ENCODE results near the gene GHRHR. TPM values are rescaled to one million over a fixed set of nuclear protein-coding genes. Genes with fewer than 3 reads are reported as not detected.
A peak's percentile ranks its signal among the peaks of the same experiment; 100 is the strongest.

GHRHR gene
- polyA plus RNA-seq, 3 donors: not detected

DNA sequence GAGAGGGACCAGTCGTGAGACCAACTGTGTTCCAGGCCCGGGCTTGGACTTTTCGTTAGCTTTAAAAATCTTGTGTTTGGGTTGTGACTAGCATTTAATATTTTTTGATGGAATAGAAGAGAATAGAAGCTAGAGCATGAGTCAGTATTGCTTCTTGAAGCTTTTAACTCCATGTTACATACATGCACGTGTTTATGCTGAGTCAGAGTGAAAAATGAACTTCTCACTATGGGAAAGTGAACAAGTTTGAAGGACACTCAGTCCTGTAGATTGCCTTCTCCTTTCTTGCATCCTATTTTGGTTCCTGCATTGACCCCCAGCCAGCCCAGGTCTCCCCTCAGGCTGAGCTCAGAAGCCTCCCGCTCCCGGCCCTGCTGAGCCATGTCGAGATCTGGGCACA lies 31.8 kb downstream of the GHRHR start:
- H4K20me1 ChIP-seq (ENCODE audit: insufficient read depth, low read length): no peaks in the 10 kb centered on the region
- intact Hi-C loops (cut with micrococcal nuclease): no loop called here
- no peaks in the 10 kb centered on the region for H3K27me3 ChIP-seq (ENCODE audit: control insufficient read depth in 2 of 2, insufficient read depth in 2 of 2, low read length in 2 of 2)
- H3K36me3 Mint-ChIP-seq: no peaks in the 10 kb centered on the region
- no peaks in the 10 kb centered on the region for H3K9me3 ChIP-seq (replicated peaks in 1 of 2; ENCODE audit: control insufficient read depth in 1 of 2, insufficient read depth in 1 of 2, low read length in 2 of 2)
- no peak for DNase-seq
- no peak overlapping the region for H3K9ac ChIP-seq (ENCODE audit: insufficient read depth, low read length, poor library complexity, severe bottlenecking)
- no peaks in the 10 kb centered on the region for H3K36me3 ChIP-seq (replicated peaks in 1 of 2; ENCODE audit: control insufficient read depth in 1 of 2, insufficient read depth in 2 of 2, low read length in 2 of 2)
- peak overlapping the region in 3 of 7 donors; percentile 24 to 84 (median 41) for H3K27ac Mint-ChIP-seq
- peaks cover 31% of the 10 kb centered on the region for H3K4me1 Mint-ChIP-seq
- H3K27ac ChIP-seq (ENCODE audit: low read depth in 1 of 2, low read length in 2 of 2): peak overlapping the region in 1 of 2 donors; percentile 48
- TF ChIP-seq, protein P1, sequence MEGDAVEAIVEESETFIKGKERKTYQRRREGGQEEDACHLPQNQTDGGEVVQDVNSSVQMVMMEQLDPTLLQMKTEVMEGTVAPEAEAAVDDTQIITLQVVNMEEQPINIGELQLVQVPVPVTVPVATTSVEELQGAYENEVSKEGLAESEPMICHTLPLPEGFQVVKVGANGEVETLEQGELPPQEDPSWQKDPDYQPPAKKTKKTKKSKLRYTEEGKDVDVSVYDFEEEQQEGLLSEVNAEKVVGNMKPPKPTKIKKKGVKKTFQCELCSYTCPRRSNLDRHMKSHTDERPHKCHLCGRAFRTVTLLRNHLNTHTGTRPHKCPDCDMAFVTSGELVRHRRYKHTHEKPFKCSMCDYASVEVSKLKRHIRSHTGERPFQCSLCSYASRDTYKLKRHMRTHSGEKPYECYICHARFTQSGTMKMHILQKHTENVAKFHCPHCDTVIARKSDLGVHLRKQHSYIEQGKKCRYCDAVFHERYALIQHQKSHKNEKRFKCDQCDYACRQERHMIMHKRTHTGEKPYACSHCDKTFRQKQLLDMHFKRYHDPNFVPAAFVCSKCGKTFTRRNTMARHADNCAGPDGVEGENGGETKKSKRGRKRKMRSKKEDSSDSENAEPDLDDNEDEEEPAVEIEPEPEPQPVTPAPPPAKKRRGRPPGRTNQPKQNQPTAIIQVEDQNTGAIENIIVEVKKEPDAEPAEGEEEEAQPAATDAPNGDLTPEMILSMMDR (IDR thresholded peaks at IDR 0.05): no peak
- peaks cover 0 to 5% (median 4%) of the 10 kb centered on the region in 3 donors for H3K27me3 Mint-ChIP-seq (ENCODE audit: low read depth in 3 of 3)
- H3K4me3 Mint-ChIP-seq: no peak overlapping the region
- no peak overlapping the region for H3K4me3 ChIP-seq (replicated peaks in 1 of 3; ENCODE audit: low read depth in 2 of 3, low read length in 3 of 3)
- peaks cover 31 to 33% of the 10 kb centered on the region in 2 donors for H3K4me1 ChIP-seq (ENCODE audit: control insufficient read depth in 1 of 2, insufficient read depth in 2 of 2, low read length in 2 of 2)
- H3K9me3 Mint-ChIP-seq: peaks cover 0 to 12% (median 6%) of the 10 kb centered on the region in 7 donors
- no peaks in the 10 kb centered on the region for H3K79me2 ChIP-seq (ENCODE audit: insufficient read depth, low read length)
- WGBS (ENCODE audit: insufficient coverage): 96% methylated on average over 4 of the region's 7 CpGs
- H2AFZ ChIP-seq (ENCODE audit: insufficient read depth, low read depth, low read length, poor library complexity, severe bottlenecking): no peak overlapping the region
- H3K4me2 ChIP-seq (replicated peaks; ENCODE audit: extremely low read depth, low read length, poor library complexity, severe bottlenecking): no peak overlapping the region

GRCh38 chr7:30996256-30996655 lies 32.5 kb downstream of the GHRHR start:
- Mint-ChIP-seq H3K4me3 (no peak overlapping the region), H3K27ac (peak overlapping the region in 3 of 7 donors; percentile 1 to 44 (median 16)), H3K27me3 (ENCODE audit: low read depth in 3 of 3) (peaks cover 0 to 5% (median 4%) of the 10 kb centered on the region in 3 donors), H3K9me3 (peaks cover 0 to 12% (median 6%) of the 10 kb centered on the region in 7 donors), H3K4me1 (peaks cover 34% of the 10 kb centered on the region), H3K36me3 (no peaks in the 10 kb centered on the region)
- H3K27ac ChIP-seq (ENCODE audit: low read depth in 1 of 2, low read length in 2 of 2): peak overlapping the region; percentile 7 to 48
- no peak for DNase-seq
- no peaks in the 10 kb centered on the region for H3K9me3 ChIP-seq (replicated peaks in 1 of 2; ENCODE audit: control insufficient read depth in 1 of 2, insufficient read depth in 1 of 2, low read length in 2 of 2)
- TF ChIP-seq, protein P1 (IDR thresholded peaks at IDR 0.05): no peak
- H3K36me3 ChIP-seq (replicated peaks in 1 of 2; ENCODE audit: control insufficient read depth in 1 of 2, insufficient read depth in 2 of 2, low read length in 2 of 2): no peaks in the 10 kb centered on the region
- H3K9ac ChIP-seq (ENCODE audit: insufficient read depth, low read length, poor library complexity, severe bottlenecking): no peak overlapping the region
- H2AFZ ChIP-seq (ENCODE audit: insufficient read depth, low read depth, low read length, poor library complexity, severe bottlenecking): no peak overlapping the region
- WGBS (ENCODE audit: insufficient coverage): 51% methylated on average over 4 of the region's 6 CpGs
- no peak overlapping the region for H3K4me3 ChIP-seq (replicated peaks in 1 of 3; ENCODE audit: low read depth in 2 of 3, low read length in 3 of 3)
- H3K27me3 ChIP-seq (ENCODE audit: control insufficient read depth in 2 of 2, insufficient read depth in 2 of 2, low read length in 2 of 2): no peaks in the 10 kb centered on the region
- H3K4me1 ChIP-seq (ENCODE audit: control insufficient read depth in 1 of 2, insufficient read depth in 2 of 2, low read length in 2 of 2): peaks cover 37 to 39% of the 10 kb centered on the region in 2 donors
- H3K4me2 ChIP-seq (replicated peaks; ENCODE audit: extremely low read depth, low read length, poor library complexity, severe bottlenecking): no peak overlapping the region
- no peaks in the 10 kb centered on the region for H4K20me1 ChIP-seq (ENCODE audit: insufficient read depth, low read length)
- H3K79me2 ChIP-seq (ENCODE audit: insufficient read depth, low read length): no peaks in the 10 kb centered on the region
- intact Hi-C loops (cut with micrococcal nuclease): no loop called here

Measured in CD14-positive monocyte (primary cell).